B cell (primary cell): ENCODE measurements around the gene ATN1. TPM values are rescaled to one million over a fixed set of nuclear protein-coding genes. Genes with fewer than 3 reads are reported as not detected.

Experiments used
- ATAC-seq: fragments of 200-7000 bp; cut with Tn5 transposase; one replicate; pipeline ENCODE4 v1.10.0; 2021; ENCODE audit warnings: low read depth, mild to moderate bottlenecking, moderate number of reproducible peaks, moderate library complexity
- CTCF ChIA-PET: fragments of 350-600 bp; sonication (Branson Sonifier 250); formaldehyde crosslinking; loops from one replicate; lab custom pipeline; 2021; ENCODE audit warnings: antibody characterized with exemption, inconsistent platforms; lab: Charles Lee
- POLR2A ChIA-PET: fragments of 350-600 bp; sonication (Branson Sonifier 250); formaldehyde crosslinking; loops from one replicate; lab custom pipeline; 2021; ENCODE audit warnings: antibody characterized with exemption; lab: Charles Lee
- DNase-seq: peaks from one replicate; pipeline ENCODE4 v3.0.0; 2013
- H2AFZ ChIP-seq: 2 replicates; pipeline ENCODE4 v1.6.1; 2012; ENCODE audit warnings: mild to moderate bottlenecking, low read depth, low read length; ENCODE audit not compliant: insufficient read depth, poor library complexity, severe bottlenecking
- H3K27ac ChIP-seq, 2 donors: 1 replicate in 1 of 2; 2 replicates in 1 of 2; pipeline ENCODE4 v1.5.1; 2012 to 2013; ENCODE audit warnings: low read length in 2 of 2, mild to moderate bottlenecking in 2 of 2, moderate library complexity in 1 of 2
- H3K27me3 ChIP-seq, 4 experiments: fragments of 200-600 bp in 1 of 4; sonication (generic) in 1 of 4; replicated peaks in 1 of 4; 1 replicate in 2 of 4; 2 replicates in 2 of 4; pipeline versions ENCODE4 v1.6.1 to v1.7.0; 2013 to 2016; ENCODE audit warnings: low read length in 3 of 4, mild to moderate bottlenecking in 2 of 4, mixed read lengths in 1 of 4, moderate library complexity in 1 of 4; ENCODE audit not compliant: insufficient read depth in 4 of 4, control insufficient read depth in 3 of 4; ENCODE audit errors: control extremely low read depth in 1 of 4
- H3K36me3 ChIP-seq, 2 experiments: replicated peaks in 1 of 2; 1 replicate in 1 of 2; 2 replicates in 1 of 2; pipeline versions ENCODE4 v1.6.1 to v1.7.1; 2013; ENCODE audit warnings: low read length in 1 of 2; ENCODE audit not compliant: insufficient read depth in 2 of 2, control insufficient read depth in 1 of 2; ENCODE audit errors: control extremely low read depth in 1 of 2, extremely low read depth in 1 of 2
- H3K4me1 ChIP-seq, 2 donors: fragments of 200-600 bp in 1 of 2; sonication (generic) in 1 of 2; 1 replicate in 1 of 2; 2 replicates in 1 of 2; pipeline versions ENCODE4 v1.5.1 to v1.6.1; 2013 to 2017; ENCODE audit warnings: low read length in 2 of 2; ENCODE audit not compliant: control insufficient read depth in 2 of 2, insufficient read depth in 2 of 2
- H3K4me2 ChIP-seq: replicated peaks from 2 replicates; pipeline ENCODE3; 2012; ENCODE audit warnings: mild to moderate bottlenecking, low read depth, low read length; ENCODE audit not compliant: poor library complexity, severe bottlenecking
- H3K4me3 ChIP-seq, 5 experiments: fragments of 200-600 bp in 1 of 5; sonication (generic) in 1 of 5; 1 replicate in 3 of 5; 2 replicates in 2 of 5; pipeline versions ENCODE4 v1.5.1 to v1.7.0; 2011 to 2016; ENCODE audit warnings: low read length in 4 of 5, mild to moderate bottlenecking in 4 of 5, low read depth in 2 of 5, control low read depth in 1 of 5, moderate library complexity in 1 of 5; ENCODE audit not compliant: insufficient read depth in 1 of 5; ENCODE audit errors: control extremely low read depth in 1 of 5, extremely low read depth in 1 of 5
- H3K79me2 ChIP-seq: fragments of 200-600 bp; sonication (generic); one replicate; pipeline ENCODE4 v1.6.0; 2016; ENCODE audit warnings: low read length; ENCODE audit not compliant: control insufficient read depth, insufficient read depth
- H3K9ac ChIP-seq: fragments of 200-600 bp; sonication (generic); 2 replicates; pipeline ENCODE4 v1.6.1; 2017; ENCODE audit warnings: mild to moderate bottlenecking, low read length, moderate library complexity
- H3K9me3 ChIP-seq, 3 donors: one replicate each; pipeline versions ENCODE4 v1.6.1 to v1.7.1; 2013; ENCODE audit warnings: low read length in 2 of 3; ENCODE audit not compliant: control insufficient read depth in 2 of 3, insufficient read depth in 1 of 3; ENCODE audit errors: control extremely low read depth in 1 of 3
- H4K20me1 ChIP-seq: 2 replicates; pipeline ENCODE4 v1.6.0; 2012; ENCODE audit warnings: mild to moderate bottlenecking, low read length; ENCODE audit not compliant: insufficient read depth, control insufficient read depth, poor library complexity, severe bottlenecking
- H3K27ac Mint-ChIP-seq: one replicate; pipeline ENCODE4 v1.8.0; 2021; ENCODE audit warnings: mixed read lengths
- H3K27me3 Mint-ChIP-seq: one replicate; pipeline ENCODE4 v1.8.0; 2021; ENCODE audit warnings: mixed read lengths
- H3K4me1 Mint-ChIP-seq: one replicate; pipeline ENCODE4 v1.8.0; 2021; ENCODE audit warnings: mixed read lengths
- H3K4me3 Mint-ChIP-seq: one replicate; pipeline ENCODE4 v1.8.0; 2021; ENCODE audit warnings: mixed read lengths
- H3K9me3 Mint-ChIP-seq: one replicate; pipeline ENCODE4 v1.8.0; 2022; ENCODE audit warnings: mixed read lengths; ENCODE audit not compliant: insufficient read depth
- EZH2 ChIP-seq: IDR thresholded peaks from 2 replicates; pipeline ENCODE4 v1.6.1; 2012; ENCODE audit warnings: borderline replicate concordance, low read depth, mild to moderate bottlenecking, moderate library complexity, low read length; ENCODE audit not compliant: insufficient read depth, poor library complexity, severe bottlenecking
- WGBS: methylation state at CpG from one replicate; pipeline ENCODE4 v1.1.5; 2013; ENCODE audit warnings: missing lambda C conversion rate; ENCODE audit not compliant: insufficient coverage; 5-methylcytosine and 5-hydroxymethylcytosine counted together
- intact Hi-C: fragments of 100-400 bp; cut with micrococcal nuclease; formaldehyde crosslinking; loops from one replicate; pipeline ENCODE4 v1.10.0; 2022
- polyA plus RNA-seq: library from polyadenylated mRNA; depleted of rRNA; stranded (reverse); fragments of >200 nt; gene quantifications from 2 replicates; pipeline ENCODE4 v1.2.3, GENCODE V29; 2012
- total RNA-seq, 2 donors: library from RNA; stranded (reverse); fragments of 120-200 nt in 1 of 2; gene quantifications; 1 replicate in 1 of 2; 2 replicates in 1 of 2; pipeline versions ENCODE4 v1.2.3 to v1.2.4, GENCODE V29; 2013 to 2022
- TF ChIP-seq, protein P1 (sequence below): fragments of 200-600 bp; IDR thresholded peaks from one replicate; pipeline ENCODE4 v1.8.0; 2022; ENCODE audit warnings: antibody characterized with exemption, mild to moderate bottlenecking

The ATN1 gene
- total and polyA plus RNA-seq, 2 donors (not counting 1 experiment from before 2014, with no cell fraction given), result 21.0 to 50.8 TPM

DNA sequence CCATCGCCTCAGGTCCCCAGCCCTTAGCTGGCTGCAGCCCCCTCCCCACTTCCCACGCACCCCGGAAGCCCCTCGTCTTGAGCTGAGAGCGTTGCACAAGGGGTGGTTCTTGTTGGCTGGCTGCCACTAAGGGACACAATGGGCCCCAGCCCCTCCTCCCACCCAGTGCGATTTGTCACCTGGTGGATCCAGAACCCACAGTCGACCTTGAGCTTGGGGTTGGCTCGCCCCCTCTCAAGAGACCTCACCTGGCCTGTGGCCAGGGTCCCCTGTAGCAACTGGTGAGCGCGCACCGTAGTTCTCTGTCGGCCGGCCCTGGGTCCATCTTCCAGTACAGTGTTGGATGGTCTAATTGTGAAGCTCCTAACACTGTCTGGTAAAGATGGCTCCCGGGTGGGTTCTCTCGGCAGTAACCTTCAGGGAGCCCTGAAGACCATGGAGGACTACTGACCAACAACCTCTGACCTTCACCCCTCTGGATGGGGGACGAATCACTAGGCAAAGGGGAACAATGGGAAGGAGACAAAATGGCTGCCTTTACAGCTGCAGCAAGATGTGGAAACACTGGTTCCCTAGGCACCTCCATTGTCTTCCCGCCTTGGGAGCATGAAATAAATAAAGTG lies 36.1 kb downstream of the ATN1 start:
- ChIA-PET POLR2A (interaction anchor here (1.4 to 18.2 kb wide), 3 partner anchors 9 to 37 kb away, joined by 3 to 662 read pairs (median 9); partner anchors contain the start of genes C12orf57, PTPN6 and RNU7-1), CTCF (interaction anchor here (1.0 to 13.5 kb wide), 10 partner anchors 8 to 155 kb away, joined by 3 to 944 read pairs (median 5); partner anchors contain the start of genes C12orf57, LPCAT3, PTPN6 and RNU7-1)
- Mint-ChIP-seq H3K9me3 (no peaks in the 10 kb centered on the region), H3K4me1 (peaks cover 64% of the 10 kb centered on the region), H3K27me3 (no peaks in the 10 kb centered on the region), H3K4me3 (no peak overlapping the region), H3K27ac (peak overlapping the region; percentile 91)
- H3K4me2 ChIP-seq, result no peak overlapping the region
- peaks cover 61 to 69% of the 10 kb centered on the region in 2 donors for H3K4me1 ChIP-seq
- DNase-seq (no peak), ATAC-seq (no peak)
- 91% methylated on average over 15 of the region's 17 CpGs for WGBS
- intact Hi-C loops, result no loop called here
- H3K9ac ChIP-seq, result no peak overlapping the region
- peaks cover 0 to 69% of the 10 kb centered on the region in 2 experiments for H3K36me3 ChIP-seq
- H3K27ac ChIP-seq, result peak overlapping the region in 1 of 2 donors; percentile 63
- H3K4me3 ChIP-seq, result no peak overlapping the region
- TF ChIP-seq, protein P1, sequence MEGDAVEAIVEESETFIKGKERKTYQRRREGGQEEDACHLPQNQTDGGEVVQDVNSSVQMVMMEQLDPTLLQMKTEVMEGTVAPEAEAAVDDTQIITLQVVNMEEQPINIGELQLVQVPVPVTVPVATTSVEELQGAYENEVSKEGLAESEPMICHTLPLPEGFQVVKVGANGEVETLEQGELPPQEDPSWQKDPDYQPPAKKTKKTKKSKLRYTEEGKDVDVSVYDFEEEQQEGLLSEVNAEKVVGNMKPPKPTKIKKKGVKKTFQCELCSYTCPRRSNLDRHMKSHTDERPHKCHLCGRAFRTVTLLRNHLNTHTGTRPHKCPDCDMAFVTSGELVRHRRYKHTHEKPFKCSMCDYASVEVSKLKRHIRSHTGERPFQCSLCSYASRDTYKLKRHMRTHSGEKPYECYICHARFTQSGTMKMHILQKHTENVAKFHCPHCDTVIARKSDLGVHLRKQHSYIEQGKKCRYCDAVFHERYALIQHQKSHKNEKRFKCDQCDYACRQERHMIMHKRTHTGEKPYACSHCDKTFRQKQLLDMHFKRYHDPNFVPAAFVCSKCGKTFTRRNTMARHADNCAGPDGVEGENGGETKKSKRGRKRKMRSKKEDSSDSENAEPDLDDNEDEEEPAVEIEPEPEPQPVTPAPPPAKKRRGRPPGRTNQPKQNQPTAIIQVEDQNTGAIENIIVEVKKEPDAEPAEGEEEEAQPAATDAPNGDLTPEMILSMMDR, result no peak
- TF ChIP-seq EZH2, result no peak
- peaks cover 14% of the 10 kb centered on the region for H4K20me1 ChIP-seq
- H3K9me3 ChIP-seq, result no peaks in the 10 kb centered on the region
- H2AFZ ChIP-seq, result no peak overlapping the region
- no peaks in the 10 kb centered on the region for H3K27me3 ChIP-seq
- peaks cover 37% of the 10 kb centered on the region for H3K79me2 ChIP-seq

DNA sequence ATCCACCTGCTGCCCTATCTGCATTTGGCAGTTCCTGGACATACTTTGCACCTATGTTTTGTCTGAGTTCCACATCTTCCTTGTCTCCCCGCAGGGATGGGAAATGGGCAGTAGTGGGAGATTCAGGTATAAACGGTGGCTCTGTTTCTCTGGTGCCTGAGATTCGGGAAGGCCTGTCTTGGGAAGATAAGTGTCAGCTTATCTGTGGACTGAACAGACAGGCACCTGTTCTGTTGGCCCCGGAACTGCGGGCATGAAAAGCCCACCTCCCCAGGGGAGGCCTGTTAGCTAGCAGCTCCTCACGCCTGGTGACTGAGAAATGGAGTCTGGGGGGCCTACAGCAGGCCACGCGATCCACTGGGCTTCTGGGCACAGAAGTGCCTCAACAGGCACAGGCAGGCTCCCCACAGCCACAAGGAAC lies 36.9 kb downstream of the ATN1 start:
- Mint-ChIP-seq H3K9me3 (no peaks in the 10 kb centered on the region), H3K4me1 (peaks cover 63% of the 10 kb centered on the region), H3K4me3 (no peak overlapping the region), H3K27ac (peak overlapping the region; percentile 91), H3K27me3 (no peaks in the 10 kb centered on the region)
- no peaks in the 10 kb centered on the region for H3K27me3 ChIP-seq
- POLR2A ChIA-PET, result interaction anchor here (0.6 to 18.2 kb wide), 4 partner anchors 9 to 94 kb away, joined by 3 to 662 read pairs (median 4); partner anchors contain the start of genes C12orf57, PTPN6, RNU7-1 and SPSB2
- H3K4me3 ChIP-seq, result no peak overlapping the region
- H4K20me1 ChIP-seq, result peaks cover 14% of the 10 kb centered on the region
- no peak for ATAC-seq
- peaks cover 60 to 69% of the 10 kb centered on the region in 2 donors for H3K4me1 ChIP-seq
- H3K36me3 ChIP-seq, result peaks cover 0 to 67% of the 10 kb centered on the region in 2 experiments
- no peaks in the 10 kb centered on the region for H3K9me3 ChIP-seq
- peak overlapping the region; percentile 30 to 63 for H3K27ac ChIP-seq
- no peak for TF ChIP-seq EZH2
- TF ChIP-seq, protein P1, result no peak
- CTCF ChIA-PET, result interaction anchor here (0.9 to 13.5 kb wide), 16 partner anchors 9 to 154 kb away, joined by 3 to 944 read pairs (median 6); partner anchors contain the start of genes C12orf57, C1RL, LPCAT3 and PTPN6
- intact Hi-C loops, result loop anchor here (1.0 kb wide), 3 partner anchors 20 to 95 kb away; partner anchors contain the start of gene C12orf57
- WGBS, result 71% methylated on average over 8 of the region's 8 CpGs
- H2AFZ ChIP-seq, result no peak overlapping the region
- DNase-seq, result no peak
- peaks cover 36% of the 10 kb centered on the region for H3K79me2 ChIP-seq
- H3K9ac ChIP-seq, result no peak overlapping the region
- H3K4me2 ChIP-seq, result peak overlapping the region; percentile 36
